ENCODE results near the gene SMARCD1.

- no peak for TF ChIP-seq POLR2A (IDR thresholded peaks at IDR 0.05)
- no peak for TF ChIP-seq CTCF (IDR thresholded peaks at IDR 0.05)
Measured at GRCh38 chr12:50041962-50042361, 43.2 kb upstream of the SMARCD1 start.
